NCI-H2196 treated with DMSO at 0.1 percent for 48 hours (cell line): ENCODE results near the gene SYN1.
"Not testable (repeated sequence)": the region's sequence is repeated elsewhere in the genome, so short reads cannot be mapped to it uniquely, and the experiment has no call there.

Experiments
- DNase-seq: peaks from one replicate; lab custom pipeline; 2025; ENCODE audit not compliant: unreplicated experiment; lab: John Stamatoyannopoulos, UW

Gene SYN1

DNA sequence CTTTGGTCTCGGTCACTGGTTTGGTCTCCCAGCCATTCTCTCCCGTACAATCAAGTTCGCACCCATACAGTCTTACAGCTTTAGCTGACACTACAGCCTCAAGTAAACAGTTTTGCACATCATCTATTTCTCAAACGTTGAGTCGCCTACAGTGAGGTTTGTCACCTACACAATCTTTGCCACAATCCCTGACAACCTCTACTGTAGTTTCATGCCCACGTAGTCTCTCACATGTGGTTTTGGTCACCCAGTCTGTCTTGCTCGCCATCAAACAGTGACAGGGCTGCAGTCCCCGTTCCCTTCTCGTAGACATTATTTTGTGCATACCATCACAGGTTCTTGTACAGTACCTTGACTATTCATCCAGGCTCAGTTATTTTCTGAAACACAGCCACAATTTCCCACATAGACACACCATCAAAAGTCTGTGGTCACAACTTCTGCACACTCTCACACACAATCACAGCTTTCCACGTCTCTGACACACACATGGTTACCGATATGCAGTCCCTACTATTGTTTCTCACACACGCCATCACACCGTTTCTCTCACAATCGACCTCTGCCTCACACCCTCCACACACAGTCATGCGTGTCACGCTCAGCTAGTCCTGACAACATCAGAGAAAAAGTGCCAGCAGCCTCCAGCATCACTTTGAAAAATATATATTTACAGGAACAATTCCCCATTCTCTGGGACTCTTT is 15.4 kb upstream of the SYN1 start:
- DNase-seq, result no peak

DNA sequence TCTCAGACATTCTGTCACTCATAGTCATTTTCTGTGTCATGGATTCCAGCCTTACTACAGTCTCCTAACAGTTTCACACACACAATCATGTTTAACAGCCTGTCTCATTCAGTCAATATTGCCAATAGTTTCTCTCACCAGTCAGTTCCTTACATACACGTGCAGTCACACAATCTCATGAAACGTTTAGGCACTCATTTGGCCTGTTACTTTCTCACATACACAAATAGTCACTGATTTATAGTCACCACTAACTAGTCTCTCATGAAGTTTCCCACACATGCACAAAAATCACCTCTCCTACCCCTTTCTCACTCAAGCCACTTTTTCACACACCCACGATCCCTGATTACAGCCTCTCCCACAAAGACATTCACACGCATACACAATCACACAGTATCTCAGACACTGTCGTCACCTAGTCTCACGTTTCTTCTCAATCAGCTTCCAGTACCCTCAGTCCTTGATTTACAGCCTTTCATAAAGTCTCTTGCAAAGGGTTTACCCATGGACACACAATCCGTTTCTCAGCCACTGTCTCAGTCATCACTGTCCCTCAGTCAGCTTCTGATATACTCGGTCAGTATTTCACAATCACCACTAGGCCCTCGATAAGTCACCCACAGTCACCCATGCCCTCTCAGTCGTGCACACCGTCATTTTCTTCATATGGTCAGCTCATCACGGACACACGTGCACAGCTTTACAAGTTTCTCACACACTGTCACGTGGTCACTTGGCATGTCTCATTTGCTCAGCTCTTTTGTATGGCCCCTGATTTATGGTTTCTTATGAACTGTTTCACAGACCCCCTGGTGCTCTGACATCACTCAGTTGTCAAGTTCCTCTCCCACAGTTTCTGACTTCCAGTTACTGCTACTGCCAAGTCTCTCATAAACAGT is 14.3 kb upstream of the SYN1 start:
- no peak for DNase-seq

DNA sequence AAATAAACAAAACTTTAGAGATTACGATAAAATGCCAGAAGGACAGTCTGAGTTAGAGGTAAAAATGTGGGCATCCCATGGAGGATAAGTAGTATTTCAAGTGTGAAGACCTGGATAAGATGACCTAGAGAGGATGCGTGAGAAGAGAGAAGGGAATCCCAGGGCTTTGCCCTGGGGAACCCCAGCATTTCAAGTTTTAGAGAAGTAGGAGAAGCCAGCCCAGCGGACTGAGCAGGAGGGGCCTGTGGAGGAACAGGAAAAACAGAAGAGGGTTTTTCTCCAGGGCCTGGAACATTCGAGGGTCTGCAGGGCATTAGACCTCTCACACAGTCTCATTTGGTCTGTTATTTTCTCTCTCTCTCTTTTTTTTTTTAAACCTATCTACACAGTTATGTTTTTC is 13.0 kb upstream of the SYN1 start:
- no peak for DNase-seq

DNA sequence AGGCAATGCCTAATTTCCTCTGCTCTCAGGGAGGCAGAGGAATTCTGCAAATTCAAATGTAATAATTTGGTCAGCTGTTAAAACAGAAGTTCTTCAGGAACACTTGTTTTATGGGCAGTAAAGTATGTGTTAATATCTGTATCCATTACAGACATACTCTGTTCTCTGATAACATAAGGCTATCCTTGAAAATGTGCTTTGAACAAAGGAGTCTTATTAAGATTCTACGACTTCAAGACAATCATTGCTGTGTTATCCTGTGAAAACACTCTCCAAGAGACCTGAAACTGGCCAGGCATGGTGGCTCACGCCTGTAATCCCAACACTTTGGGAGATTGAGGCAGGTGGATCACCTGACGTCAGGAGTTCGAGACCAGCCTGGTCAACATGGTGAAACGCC is 12.0 kb upstream of the SYN1 start:
- no peak for DNase-seq

GRCh38 chrX:47629419-47630200 is 10.0 kb upstream of the SYN1 start, which contains the start of gene CFP:
TSS of gene CFP (minus strand) at chrX:47629930. CDS start at chrX:47629844, 86 bp downstream.
- no peak for DNase-seq

DNA sequence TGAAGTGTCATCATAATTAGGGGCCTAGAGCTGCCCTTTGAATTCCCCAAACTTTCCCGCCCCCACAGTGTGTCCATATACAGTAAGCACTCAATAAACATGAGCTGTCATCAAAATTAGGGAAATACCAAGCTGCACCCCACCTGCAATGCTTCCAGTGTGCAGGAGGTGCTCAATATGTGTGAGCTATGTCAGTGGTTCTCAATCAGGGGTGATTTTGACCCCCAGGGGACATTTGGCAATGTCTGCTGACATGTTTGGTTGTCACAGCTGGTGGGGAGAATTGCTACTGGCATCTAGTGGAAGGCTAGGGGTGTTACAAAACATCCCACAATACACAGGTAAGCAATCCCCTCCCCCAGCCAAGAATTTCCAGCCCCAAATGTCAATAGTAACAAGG is 9.3 kb upstream of the SYN1 start:
- DNase-seq, result no peak

DNA sequence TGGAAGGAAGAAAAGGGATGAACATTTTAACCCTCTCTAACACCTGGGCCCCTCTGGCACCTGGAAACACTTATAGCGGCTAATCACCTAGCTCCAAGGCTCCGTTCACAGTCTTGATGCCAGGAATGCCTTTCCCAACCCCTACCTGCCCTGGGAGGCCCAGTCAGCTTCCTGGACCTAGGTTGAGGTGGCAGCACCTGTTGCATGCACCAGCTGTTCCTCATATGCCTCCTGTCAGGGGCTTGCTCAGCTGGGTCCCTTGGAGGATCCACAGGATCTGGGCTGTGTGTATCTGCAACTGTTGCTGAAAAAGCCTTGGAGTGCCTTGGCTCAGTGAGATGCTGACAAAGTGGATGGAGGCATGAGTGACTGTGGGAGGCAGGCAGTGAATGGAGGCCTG is 5.7 kb upstream of the SYN1 start:
- DNase-seq, result no peak

- peak; percentile 67 for DNase-seq
Measured at GRCh38 chrX:47623540-47624027, 3.9 kb upstream of the SYN1 start.

DNA sequence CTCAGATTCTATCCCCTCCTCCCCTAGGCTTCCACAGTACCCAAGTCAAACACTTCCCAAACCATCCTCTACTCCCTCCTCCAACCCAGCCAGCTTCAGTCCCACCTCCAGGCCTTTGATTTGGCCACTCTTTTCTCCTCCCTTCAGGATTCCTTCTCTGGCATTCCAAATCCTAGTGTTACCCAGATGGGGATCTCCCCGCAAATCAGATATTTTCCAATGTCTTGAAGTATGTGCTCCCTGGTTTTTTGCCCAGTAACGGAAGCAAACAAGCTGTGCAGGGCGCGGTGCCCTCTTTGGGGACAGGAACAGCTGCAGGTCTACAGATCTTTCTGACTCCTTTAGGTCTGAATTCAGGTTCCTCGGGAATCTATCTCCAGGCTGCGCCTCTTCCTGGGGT is 2.2 kb upstream of the SYN1 start:
- no peak for DNase-seq

- no peak for DNase-seq
Measured at GRCh38 chrX:47620303-47620685, 637 bp upstream of the SYN1 start.

DNA sequence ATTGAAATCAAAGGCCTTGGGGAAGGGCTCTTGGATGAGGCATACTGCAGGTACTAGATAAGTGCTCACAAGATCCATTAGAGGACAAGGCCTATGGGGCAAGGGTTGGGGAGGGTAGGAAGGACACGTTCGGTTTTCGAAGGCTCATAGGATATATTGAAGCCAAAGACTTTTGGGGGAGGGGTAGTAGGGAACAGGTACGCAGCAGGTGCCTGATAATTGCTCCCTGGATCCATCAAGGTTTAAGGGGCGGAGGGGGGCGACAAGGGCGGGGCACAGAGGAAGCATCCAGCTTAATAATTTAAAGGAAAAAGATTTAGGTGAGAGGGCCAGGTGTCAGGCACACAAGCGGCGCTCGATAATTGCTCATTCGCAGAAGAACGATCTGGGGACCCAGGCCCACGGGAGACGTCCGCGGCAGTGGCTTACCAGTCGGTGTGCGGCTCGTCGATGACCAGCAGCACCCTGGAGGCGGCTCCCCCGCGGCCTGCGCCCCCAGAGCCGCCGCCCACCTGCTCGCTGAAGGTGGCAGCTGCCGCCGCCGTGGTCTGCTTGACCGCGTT is 653 bp downstream of the SYN1 start:
- DNase-seq, result no peak

- DNase-seq, result no peak
Measured at GRCh38 chrX:47614618-47615017, 5.0 kb downstream of the SYN1 start.

DNA sequence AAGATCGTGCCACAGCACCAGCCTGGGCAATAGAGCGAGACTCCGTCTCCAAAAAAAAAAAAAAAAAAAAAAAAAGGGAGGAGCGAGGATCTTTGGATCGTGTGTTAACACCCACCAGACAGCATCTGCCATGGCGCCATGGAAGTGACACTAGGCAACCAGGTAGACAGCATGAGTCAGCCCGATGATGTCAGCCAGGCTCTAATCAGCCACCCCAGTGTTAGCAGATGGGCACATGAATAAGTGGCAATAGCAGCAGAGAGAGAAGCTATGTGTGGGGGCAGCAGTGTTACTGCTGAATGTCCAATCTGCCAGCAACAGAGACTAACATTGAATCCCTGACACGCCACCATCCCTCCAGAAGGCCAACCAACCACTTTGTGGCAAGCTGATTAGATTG is 6.6 kb downstream of the SYN1 start:
- no peak for DNase-seq

- DNase-seq, result no peak
Measured at GRCh38 chrX:47612418-47612817, 7.2 kb downstream of the SYN1 start.

GRCh38 chrX:47611926-47612325 is 7.7 kb downstream of the SYN1 start:
- DNase-seq, result no peak

GRCh38 chrX:47611489-47611888 is 8.2 kb downstream of the SYN1 start:
- no peak for DNase-seq

GRCh38 chrX:47610511-47610910 is 9.1 kb downstream of the SYN1 start:
- DNase-seq, result no peak

GRCh38 chrX:47608130-47608810 is 11.4 kb downstream of the SYN1 start:
- no peak for DNase-seq

GRCh38 chrX:47607091-47607490 is 12.6 kb downstream of the SYN1 start:
- DNase-seq, result no peak

DNA sequence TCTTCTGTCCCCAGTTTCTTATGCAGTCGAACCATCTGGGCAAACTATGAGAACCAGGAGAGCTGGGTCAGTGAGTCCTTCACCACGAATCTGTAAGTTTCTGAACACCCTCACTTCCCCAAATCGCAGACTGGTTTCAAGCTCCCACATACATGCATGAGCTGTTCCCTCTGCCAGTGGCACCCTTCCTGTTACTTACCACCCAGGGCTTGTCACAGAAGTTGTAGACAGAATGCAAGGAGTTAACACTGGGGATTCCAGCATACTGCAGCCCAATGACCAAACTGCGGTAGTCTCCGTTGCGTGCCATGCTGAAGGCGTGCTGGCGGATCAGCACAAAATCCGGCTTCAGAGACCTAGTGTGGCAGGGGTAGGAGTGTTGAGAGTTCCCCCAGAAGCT is 14.6 kb downstream of the SYN1 start:
- no peak for DNase-seq

DNA sequence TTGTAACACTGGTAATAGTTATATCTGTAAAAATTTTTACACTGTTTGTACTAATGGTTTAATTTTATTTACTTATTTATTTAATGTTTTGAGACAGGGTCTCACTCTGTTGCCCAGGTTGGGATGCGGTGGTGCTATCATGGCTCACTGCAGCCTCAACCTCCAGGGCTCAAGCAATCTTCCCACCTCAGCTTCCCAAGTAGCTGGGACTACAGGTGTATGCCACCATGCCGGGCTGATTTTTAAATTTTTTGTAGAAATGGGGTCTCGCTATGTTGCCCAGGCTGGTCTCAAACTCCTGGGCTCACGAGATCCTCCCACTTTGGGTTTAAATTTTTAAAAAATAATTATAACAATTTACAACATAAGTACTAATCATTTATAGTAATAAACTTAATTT is 16.5 kb downstream of the SYN1 start:
- not testable (repeated sequence) for DNase-seq
